Stimulated activated CD4-positive, alpha-beta T cell treated with anti-CD3 and anti-CD28 coated beads, TNF-alpha, amount 100 ng/mL, for 1 hour (primary cell): ENCODE measurements around the gene CIZ1.
"Not testable (repeated sequence)": the region's sequence is repeated elsewhere in the genome, so short reads cannot be mapped to it uniquely, and the experiment has no call there.

Source experiments
- DNase-seq, 3 donors: peaks; one replicate each; pipeline ENCODE4 v3.0.0-alpha.2; 2020; ENCODE audit warnings: low read depth in 3 of 3, low spot score in 1 of 3

The CIZ1 gene

GRCh38 chr9:128190516-128191405, 611 bp downstream of the CIZ1 start:
- DNase-seq: no peak

GRCh38 chr9:128190013-128190412, 1.4 kb downstream of the CIZ1 start:
- no peak for DNase-seq

- no peak for DNase-seq
Observed at GRCh38 chr9:128188209-128188608, 3.2 kb downstream of the CIZ1 start.

- DNase-seq: no peak
Observed at GRCh38 chr9:128187361-128187760, 4.0 kb downstream of the CIZ1 start.

GRCh38 chr9:128185979-128186965, 5.1 kb downstream of the CIZ1 start:
- no peak for DNase-seq

GRCh38 chr9:128182893-128183588, 8.3 kb downstream of the CIZ1 start:
- DNase-seq: no peak

- DNase-seq: not testable (repeated sequence)
Observed at GRCh38 chr9:128181480-128181879, 9.9 kb downstream of the CIZ1 start.

- DNase-seq: no peak
Observed at GRCh38 chr9:128180447-128180846, 10.9 kb downstream of the CIZ1 start.

GRCh38 chr9:128180001-128180400, 11.4 kb downstream of the CIZ1 start:
- no peak for DNase-seq

- DNase-seq: no peak
Observed at GRCh38 chr9:128178806-128179431, 12.5 kb downstream of the CIZ1 start.

- no peak for DNase-seq
Observed at GRCh38 chr9:128175726-128176125, 15.6 kb downstream of the CIZ1 start.

GRCh38 chr9:128175102-128175563, 16.2 kb downstream of the CIZ1 start:
- no peak for DNase-seq

- DNase-seq: no peak
Observed at GRCh38 chr9:128174062-128174461, 17.3 kb downstream of the CIZ1 start.

GRCh38 chr9:128169925-128170324, 21.4 kb downstream of the CIZ1 start:
- no peak for DNase-seq

- DNase-seq: no peak
Observed at GRCh38 chr9:128169492-128169891, 21.9 kb downstream of the CIZ1 start.

- DNase-seq: no peak
Observed at GRCh38 chr9:128168731-128169308, 22.6 kb downstream of the CIZ1 start.

GRCh38 chr9:128167209-128167608, 24.2 kb downstream of the CIZ1 start:
- no peak for DNase-seq

GRCh38 chr9:128166169-128166568, 25.2 kb downstream of the CIZ1 start:
- DNase-seq: no peak

- DNase-seq: no peak
Observed at GRCh38 chr9:128164307-128164885, 27.0 kb downstream of the CIZ1 start.
